Measurements from ENCODE around the gene ISCA2.

The ISCA2 gene

DNA sequence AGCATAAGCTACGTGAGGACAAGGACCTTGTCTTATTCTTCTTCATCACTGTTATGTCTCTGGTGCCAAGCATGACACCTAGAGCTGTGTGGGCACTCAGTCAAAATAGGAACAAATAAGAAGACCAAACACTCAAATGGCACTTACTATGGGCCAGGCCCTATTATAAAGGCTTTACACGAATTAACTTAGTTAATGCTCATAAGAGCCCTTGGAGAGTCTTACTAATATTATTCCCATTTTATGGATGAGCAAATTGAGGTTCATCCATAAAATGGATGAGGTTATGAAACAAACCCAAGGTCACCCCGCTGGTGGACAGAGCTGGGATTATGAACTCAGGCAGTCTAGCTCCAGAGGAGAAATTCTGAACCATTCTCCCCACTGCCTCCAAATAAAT lies 47.7 kb downstream of the ISCA2 start:
- DNase-seq (ENCODE audit: low read depth): no peak
- TF ChIP-seq, protein P1, sequence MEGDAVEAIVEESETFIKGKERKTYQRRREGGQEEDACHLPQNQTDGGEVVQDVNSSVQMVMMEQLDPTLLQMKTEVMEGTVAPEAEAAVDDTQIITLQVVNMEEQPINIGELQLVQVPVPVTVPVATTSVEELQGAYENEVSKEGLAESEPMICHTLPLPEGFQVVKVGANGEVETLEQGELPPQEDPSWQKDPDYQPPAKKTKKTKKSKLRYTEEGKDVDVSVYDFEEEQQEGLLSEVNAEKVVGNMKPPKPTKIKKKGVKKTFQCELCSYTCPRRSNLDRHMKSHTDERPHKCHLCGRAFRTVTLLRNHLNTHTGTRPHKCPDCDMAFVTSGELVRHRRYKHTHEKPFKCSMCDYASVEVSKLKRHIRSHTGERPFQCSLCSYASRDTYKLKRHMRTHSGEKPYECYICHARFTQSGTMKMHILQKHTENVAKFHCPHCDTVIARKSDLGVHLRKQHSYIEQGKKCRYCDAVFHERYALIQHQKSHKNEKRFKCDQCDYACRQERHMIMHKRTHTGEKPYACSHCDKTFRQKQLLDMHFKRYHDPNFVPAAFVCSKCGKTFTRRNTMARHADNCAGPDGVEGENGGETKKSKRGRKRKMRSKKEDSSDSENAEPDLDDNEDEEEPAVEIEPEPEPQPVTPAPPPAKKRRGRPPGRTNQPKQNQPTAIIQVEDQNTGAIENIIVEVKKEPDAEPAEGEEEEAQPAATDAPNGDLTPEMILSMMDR (IDR thresholded peaks at IDR 0.05; ENCODE audit: insufficient read depth, low read depth, low read length, missing control alignments): no peak
- H3K4me3 ChIP-seq (ENCODE audit: low read length): no peak overlapping the region

DNA sequence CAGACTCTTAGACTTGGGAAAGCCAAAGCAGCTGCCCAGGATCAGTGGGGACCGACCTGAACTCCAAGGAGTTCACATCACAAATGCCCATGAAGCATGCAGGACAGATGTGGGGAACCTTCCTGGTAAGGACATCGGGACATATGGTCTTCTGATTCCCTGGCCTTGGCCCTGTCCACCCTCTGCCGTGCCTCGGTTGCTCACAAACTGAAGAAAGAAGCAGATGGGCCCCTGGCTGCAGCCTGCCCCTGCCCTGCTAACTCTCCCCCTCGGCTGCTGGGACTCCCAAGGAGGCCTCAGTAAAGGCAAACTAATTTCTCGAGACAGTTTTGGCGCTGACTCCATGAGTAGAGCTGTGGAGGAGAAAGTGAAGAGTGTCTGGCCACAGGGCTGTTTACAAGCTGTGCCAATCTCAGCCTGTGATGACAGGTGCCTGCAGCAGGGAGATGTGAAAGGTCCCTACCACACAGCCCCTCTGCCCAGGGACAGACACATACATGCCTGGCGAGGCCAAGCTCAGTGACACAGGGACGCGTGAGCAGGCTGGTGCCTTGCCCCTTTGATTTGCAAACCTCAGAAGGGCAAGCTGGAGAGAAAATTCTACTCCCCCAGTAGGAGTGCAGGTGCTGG lies 48.6 kb downstream of the ISCA2 start:
- no peak for DNase-seq (ENCODE audit: low read depth)
- no peak overlapping the region for H3K4me3 ChIP-seq (ENCODE audit: low read length)
- TF ChIP-seq, protein P1 (IDR thresholded peaks at IDR 0.05; ENCODE audit: insufficient read depth, low read depth, low read length, missing control alignments): no peak

DNA sequence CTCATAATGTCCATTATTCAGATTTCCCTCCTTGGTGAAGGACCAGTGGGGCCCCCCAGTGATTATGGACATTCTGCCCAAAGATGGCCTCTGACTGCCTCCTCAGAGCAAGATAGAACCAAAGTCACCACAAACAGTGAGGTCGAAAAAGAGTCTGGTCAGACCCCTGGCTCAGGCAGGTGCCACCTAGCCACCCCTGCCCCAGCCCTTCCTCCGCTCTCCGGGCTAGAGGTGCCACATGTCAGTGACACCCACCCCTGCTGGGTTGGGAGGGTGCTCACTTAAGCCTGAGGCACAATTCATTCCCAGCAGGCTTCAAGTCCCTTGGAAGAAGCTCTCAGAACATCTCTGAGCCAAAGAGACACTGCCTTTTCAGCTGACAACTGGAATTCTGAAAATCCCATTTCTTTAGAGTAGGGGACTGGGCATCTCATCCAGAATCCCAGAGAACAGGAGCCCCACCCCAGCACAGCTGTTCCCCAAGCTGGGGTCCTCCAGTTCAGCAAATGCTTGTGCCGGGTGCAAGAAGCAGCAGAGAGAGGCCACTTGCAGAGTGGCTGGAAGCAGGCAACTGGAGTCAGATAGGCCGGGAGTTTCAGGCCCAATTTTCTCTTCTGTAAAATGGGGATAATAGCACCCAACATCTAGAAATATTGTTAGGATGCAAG lies 50.3 kb downstream of the ISCA2 start:
- TF ChIP-seq, protein P1 (IDR thresholded peaks at IDR 0.05; ENCODE audit: insufficient read depth, low read depth, low read length, missing control alignments): no peak

DNA sequence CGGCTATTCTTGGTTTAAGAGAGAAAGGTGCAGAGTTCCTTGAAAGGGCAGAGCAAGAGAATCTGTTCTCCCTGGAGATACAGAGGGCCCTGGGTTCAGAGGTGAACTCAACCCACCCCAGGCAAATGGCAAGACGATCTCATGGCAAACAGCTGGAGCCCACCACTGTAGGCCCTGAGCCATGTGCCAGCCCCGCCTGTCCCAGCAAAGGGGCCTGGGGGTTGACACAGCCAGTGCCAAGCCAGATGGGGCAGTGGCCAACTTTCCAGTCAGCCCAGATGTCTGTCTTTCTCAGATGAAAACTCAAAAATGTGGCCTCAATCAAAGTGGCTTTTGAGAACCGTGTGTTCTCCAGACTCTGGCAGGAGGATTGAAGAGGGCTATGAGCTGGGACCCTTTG lies 51.8 kb downstream of the ISCA2 start:
- DNase-seq (ENCODE audit: low read depth): no peak
- TF ChIP-seq, protein P1 (IDR thresholded peaks at IDR 0.05; ENCODE audit: insufficient read depth, low read depth, low read length, missing control alignments): no peak

More for the DNA sequence above, 50.3 kb downstream of the ISCA2 start:
- no peak overlapping the region for H3K4me3 ChIP-seq (ENCODE audit: low read length)
- DNase-seq (ENCODE audit: low read depth): no peak

DNA sequence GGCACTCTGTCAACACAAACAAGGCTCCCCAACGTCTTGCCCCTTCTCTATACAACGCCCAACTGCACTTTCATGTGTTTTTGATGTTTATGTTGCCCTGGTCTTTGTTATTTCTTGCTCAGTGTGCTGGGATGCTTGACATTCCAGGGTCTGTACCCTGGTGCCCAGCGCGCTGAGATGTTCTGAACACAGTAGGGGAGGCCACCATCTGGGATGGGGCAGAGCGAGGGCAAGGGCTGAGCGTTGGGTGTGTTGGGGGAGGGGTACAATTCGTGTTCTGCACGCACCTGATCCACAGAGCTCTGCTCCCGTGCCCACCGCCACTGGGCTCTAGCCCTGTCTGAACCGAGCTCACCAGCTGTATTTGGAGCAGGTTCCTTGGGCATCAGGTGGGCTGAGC lies 52.9 kb downstream of the ISCA2 start:
- no peak overlapping the region for H3K4me3 ChIP-seq (ENCODE audit: low read length)
- TF ChIP-seq, protein P1 (IDR thresholded peaks at IDR 0.05; ENCODE audit: insufficient read depth, low read depth, low read length, missing control alignments): no peak
- DNase-seq (ENCODE audit: low read depth): no peak

More for the DNA sequence above, 51.8 kb downstream of the ISCA2 start:
- no peak overlapping the region for H3K4me3 ChIP-seq (ENCODE audit: low read length)

All from epithelial cell of esophagus (primary cell).